ENCODE data around the gene PTPRG. TPM values are rescaled to one million over a fixed set of nuclear protein-coding genes. Genes with fewer than 3 reads are reported as not detected.

The PTPRG gene
- total RNA-seq, 2 experiments from 2014 or later: 0.13 to 0.70 TPM

DNA sequence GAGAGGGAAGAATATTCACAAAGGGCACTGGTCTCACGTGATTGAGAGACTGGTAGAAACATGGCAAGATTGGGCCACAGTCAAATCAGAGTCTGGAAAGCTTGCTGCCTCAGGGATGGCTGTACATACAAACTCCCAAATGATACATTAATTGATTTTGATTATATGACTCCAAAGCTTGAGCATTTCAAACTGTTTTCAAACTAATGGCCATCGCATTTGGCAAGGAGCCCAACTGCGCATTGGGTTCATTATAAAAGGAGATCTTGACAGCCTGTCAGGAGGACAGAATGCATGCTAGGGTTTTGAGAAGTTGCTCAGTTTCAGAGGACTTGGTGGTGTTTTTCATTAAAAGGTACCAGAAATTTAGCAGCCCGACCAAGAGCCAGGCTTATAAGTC lies 117.7 kb downstream of the PTPRG start:
- H3K27ac ChIP-seq (ENCODE audit: low read depth, low read length, poor library complexity, severe bottlenecking): no peak overlapping the region
- H3K9me2 ChIP-seq (ENCODE audit: insufficient read depth, low read length): no peaks in the 10 kb centered on the region
- H2AFZ ChIP-seq (ENCODE audit: low read length): no peak overlapping the region
- H3K9me3 ChIP-seq (ENCODE audit: low read length): no peaks in the 10 kb centered on the region
- H3K4me2 ChIP-seq (ENCODE audit: low read length): no peak overlapping the region
- H3K79me2 ChIP-seq (ENCODE audit: insufficient read depth, low read depth, low read length): no peaks in the 10 kb centered on the region
- no peak overlapping the region for H3K4me3 ChIP-seq (ENCODE audit: low read depth, low read length, poor library complexity, severe bottlenecking)
- no peaks in the 10 kb centered on the region for H3K36me3 ChIP-seq (ENCODE audit: insufficient read depth, low read length)
- BruUV-seq (replicated peaks): no TSS peak
- ChIA-PET POLR2A (interaction anchor here (1.6 kb wide), 1 partner anchor 10 kb away, joined by 4 read pairs; no protein-coding TSS in a partner anchor), CTCF (ENCODE audit: unreplicated experiment) (no interaction called here)
- H3K4me1 ChIP-seq (ENCODE audit: insufficient read depth, low read length, poor library complexity, severe bottlenecking): no peaks in the 10 kb centered on the region
- DNase-seq (ENCODE audit: low spot score): no peak
- H4K20me1 ChIP-seq (ENCODE audit: insufficient read depth, low read length): no peaks in the 10 kb centered on the region
- intact Hi-C loops (cut with micrococcal nuclease; ENCODE audit: unreplicated experiment): no loop called here
- TF ChIP-seq, protein P1, sequence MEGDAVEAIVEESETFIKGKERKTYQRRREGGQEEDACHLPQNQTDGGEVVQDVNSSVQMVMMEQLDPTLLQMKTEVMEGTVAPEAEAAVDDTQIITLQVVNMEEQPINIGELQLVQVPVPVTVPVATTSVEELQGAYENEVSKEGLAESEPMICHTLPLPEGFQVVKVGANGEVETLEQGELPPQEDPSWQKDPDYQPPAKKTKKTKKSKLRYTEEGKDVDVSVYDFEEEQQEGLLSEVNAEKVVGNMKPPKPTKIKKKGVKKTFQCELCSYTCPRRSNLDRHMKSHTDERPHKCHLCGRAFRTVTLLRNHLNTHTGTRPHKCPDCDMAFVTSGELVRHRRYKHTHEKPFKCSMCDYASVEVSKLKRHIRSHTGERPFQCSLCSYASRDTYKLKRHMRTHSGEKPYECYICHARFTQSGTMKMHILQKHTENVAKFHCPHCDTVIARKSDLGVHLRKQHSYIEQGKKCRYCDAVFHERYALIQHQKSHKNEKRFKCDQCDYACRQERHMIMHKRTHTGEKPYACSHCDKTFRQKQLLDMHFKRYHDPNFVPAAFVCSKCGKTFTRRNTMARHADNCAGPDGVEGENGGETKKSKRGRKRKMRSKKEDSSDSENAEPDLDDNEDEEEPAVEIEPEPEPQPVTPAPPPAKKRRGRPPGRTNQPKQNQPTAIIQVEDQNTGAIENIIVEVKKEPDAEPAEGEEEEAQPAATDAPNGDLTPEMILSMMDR (conservative IDR thresholded peaks at IDR 0.05; ENCODE audit: low read length): no peak
- TF ChIP-seq EZH2phosphoT487 (IDR thresholded peaks at IDR 0.05; ENCODE audit: borderline replicate concordance, low read depth, low read length): no peak

DNA sequence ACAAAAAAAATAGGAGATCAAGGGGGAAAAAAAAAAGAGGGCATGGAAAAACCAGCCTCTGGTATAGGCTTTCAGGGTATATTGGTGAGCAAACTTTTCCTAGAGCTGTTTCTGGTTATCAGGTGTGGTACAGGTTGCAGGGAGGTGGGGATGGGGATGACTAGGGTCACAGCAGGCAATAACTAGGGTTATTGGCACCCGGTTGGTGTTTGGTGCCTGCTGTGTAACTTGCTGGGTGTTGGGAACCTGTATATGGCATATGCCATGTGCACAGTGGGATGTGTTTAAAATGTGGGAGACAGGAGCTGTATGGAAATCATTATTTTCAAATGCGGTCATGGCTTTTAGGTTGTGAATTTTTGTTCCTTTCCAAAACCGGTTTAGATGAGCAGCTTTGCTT lies 119.2 kb downstream of the PTPRG start:
- POLR2A ChIA-PET: interaction anchor here (0.6 to 0.7 kb wide), 2 partner anchors 525 to 921 kb away, joined by 3 read pairs; no protein-coding TSS in a partner anchor
- DNase-seq (ENCODE audit: low spot score): no peak
- no peaks in the 10 kb centered on the region for H3K36me3 ChIP-seq (ENCODE audit: insufficient read depth, low read length)
- CTCF ChIA-PET (ENCODE audit: unreplicated experiment): no interaction called here
- H4K20me1 ChIP-seq (ENCODE audit: insufficient read depth, low read length): no peaks in the 10 kb centered on the region
- no peaks in the 10 kb centered on the region for H3K9me3 ChIP-seq (ENCODE audit: low read length)
- BruUV-seq (replicated peaks): no TSS peak
- TF ChIP-seq, protein P1 (conservative IDR thresholded peaks at IDR 0.05; ENCODE audit: low read length): no peak
- TF ChIP-seq EZH2phosphoT487 (IDR thresholded peaks at IDR 0.05; ENCODE audit: borderline replicate concordance, low read depth, low read length): no peak
- H3K27ac ChIP-seq (ENCODE audit: low read depth, low read length, poor library complexity, severe bottlenecking): no peak overlapping the region
- intact Hi-C loops (cut with micrococcal nuclease; ENCODE audit: unreplicated experiment): no loop called here
- H3K4me1 ChIP-seq (ENCODE audit: insufficient read depth, low read length, poor library complexity, severe bottlenecking): no peaks in the 10 kb centered on the region
- H2AFZ ChIP-seq (ENCODE audit: low read length): no peak overlapping the region
- H3K79me2 ChIP-seq (ENCODE audit: insufficient read depth, low read depth, low read length): no peaks in the 10 kb centered on the region
- no peak overlapping the region for H3K4me3 ChIP-seq (ENCODE audit: low read depth, low read length, poor library complexity, severe bottlenecking)
- H3K4me2 ChIP-seq (ENCODE audit: low read length): no peak overlapping the region
- no peaks in the 10 kb centered on the region for H3K9me2 ChIP-seq (ENCODE audit: insufficient read depth, low read length)

DNA sequence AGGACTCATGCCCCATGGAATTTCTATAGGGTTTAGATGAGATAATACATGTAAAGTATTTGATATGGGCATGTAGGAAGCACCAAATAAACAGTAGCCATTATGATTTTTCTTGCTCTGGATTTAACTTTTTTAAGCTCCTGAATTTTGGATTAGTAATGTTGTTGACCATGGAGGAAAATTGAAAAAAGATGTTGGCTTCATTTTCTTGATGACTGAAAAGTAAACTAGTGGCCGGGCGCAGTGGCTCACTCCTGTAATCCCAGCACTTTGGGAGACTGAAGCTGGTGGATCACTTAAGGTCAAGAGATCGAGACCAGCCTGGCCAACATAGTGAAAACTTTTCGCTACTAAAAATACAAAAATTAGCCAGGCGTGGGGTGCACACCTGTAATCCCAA lies 120.3 kb downstream of the PTPRG start:
- Histone ChIP-seq H4K20me1 (ENCODE audit: insufficient read depth, low read length) (no peaks in the 10 kb centered on the region), H3K36me3 (ENCODE audit: insufficient read depth, low read length) (no peaks in the 10 kb centered on the region), H3K9me3 (ENCODE audit: low read length) (no peaks in the 10 kb centered on the region), H3K27ac (ENCODE audit: low read depth, low read length, poor library complexity, severe bottlenecking) (no peak overlapping the region), H3K4me2 (ENCODE audit: low read length) (no peak overlapping the region), H3K4me3 (ENCODE audit: low read depth, low read length, poor library complexity, severe bottlenecking) (no peak overlapping the region), H2AFZ (ENCODE audit: low read length) (no peak overlapping the region), H3K9me2 (ENCODE audit: insufficient read depth, low read length) (no peaks in the 10 kb centered on the region), H3K4me1 (ENCODE audit: insufficient read depth, low read length, poor library complexity, severe bottlenecking) (no peaks in the 10 kb centered on the region), H3K79me2 (ENCODE audit: insufficient read depth, low read depth, low read length) (no peaks in the 10 kb centered on the region)
- ChIA-PET POLR2A (no interaction called here), CTCF (ENCODE audit: unreplicated experiment) (no interaction called here)
- BruUV-seq (replicated peaks): no TSS peak
- intact Hi-C loops (cut with micrococcal nuclease; ENCODE audit: unreplicated experiment): no loop called here
- no peak for DNase-seq (ENCODE audit: low spot score)
- TF ChIP-seq, protein P1 (conservative IDR thresholded peaks at IDR 0.05; ENCODE audit: low read length): no peak
- TF ChIP-seq EZH2phosphoT487 (IDR thresholded peaks at IDR 0.05; ENCODE audit: borderline replicate concordance, low read depth, low read length): no peak
